ENCODE results near the gene BIVM. TPM values are rescaled to one million over a fixed set of nuclear protein-coding genes. Genes with fewer than 3 reads are reported as not detected.
"Not testable (repeated sequence)": the region's sequence is repeated elsewhere in the genome, so short reads cannot be mapped to it uniquely, and the experiment has no call there.

BIVM gene
- total RNA-seq, 1 donor from 2014 or later = 16.6 TPM

- Mint-ChIP-seq H3K4me3 (ENCODE audit: unreplicated experiment) (peak overlapping the region; percentile 94), H3K27me3 (ENCODE audit: unreplicated experiment) (peaks cover 15% of the 10 kb centered on the region), H3K27ac (ENCODE audit: unreplicated experiment) (peak overlapping the region; percentile 2), H3K9me3 (ENCODE audit: unreplicated experiment) (no peaks in the 10 kb centered on the region), H3K4me1 (ENCODE audit: unreplicated experiment) (peaks cover 22% of the 10 kb centered on the region), H3K36me3 (ENCODE audit: low read depth, unreplicated experiment) (peaks cover 12% of the 10 kb centered on the region)
- TF ChIP-seq CTCF (IDR thresholded peaks at IDR 0.05; ENCODE audit: unreplicated experiment) = no peak
- no peak for DNase-seq (ENCODE audit: low spot score)
Observed at GRCh38 chr13:102774591-102775520, 24.1 kb upstream of the BIVM start.

GRCh38 chr13:102776271-102776670 is 22.6 kb upstream of the BIVM start:
- Mint-ChIP-seq H3K9me3 (ENCODE audit: unreplicated experiment) (no peaks in the 10 kb centered on the region), H3K4me1 (ENCODE audit: unreplicated experiment) (peaks cover 26% of the 10 kb centered on the region), H3K27ac (ENCODE audit: unreplicated experiment) (no peak overlapping the region), H3K36me3 (ENCODE audit: low read depth, unreplicated experiment) (peaks cover 16% of the 10 kb centered on the region), H3K4me3 (ENCODE audit: unreplicated experiment) (no peak overlapping the region), H3K27me3 (ENCODE audit: unreplicated experiment) (peaks cover 15% of the 10 kb centered on the region)
- no peak for TF ChIP-seq CTCF (IDR thresholded peaks at IDR 0.05; ENCODE audit: unreplicated experiment)
- no peak for DNase-seq (ENCODE audit: low spot score)

GRCh38 chr13:102777736-102778135 is 21.2 kb upstream of the BIVM start:
- Mint-ChIP-seq H3K4me3 (ENCODE audit: unreplicated experiment) (no peak overlapping the region), H3K4me1 (ENCODE audit: unreplicated experiment) (peaks cover 21% of the 10 kb centered on the region), H3K36me3 (ENCODE audit: low read depth, unreplicated experiment) (peaks cover 29% of the 10 kb centered on the region), H3K27me3 (ENCODE audit: unreplicated experiment) (peaks cover 11% of the 10 kb centered on the region), H3K9me3 (ENCODE audit: unreplicated experiment) (no peaks in the 10 kb centered on the region), H3K27ac (ENCODE audit: unreplicated experiment) (no peak overlapping the region)
- no peak for TF ChIP-seq CTCF (IDR thresholded peaks at IDR 0.05; ENCODE audit: unreplicated experiment)
- DNase-seq (ENCODE audit: low spot score) = no peak

GRCh38 chr13:102779436-102780159 is 19.3 kb upstream of the BIVM start:
- Mint-ChIP-seq H3K27me3 (ENCODE audit: unreplicated experiment) (peaks cover 4% of the 10 kb centered on the region), H3K4me3 (ENCODE audit: unreplicated experiment) (peak overlapping the region; percentile 26), H3K27ac (ENCODE audit: unreplicated experiment) (no peak overlapping the region), H3K36me3 (ENCODE audit: low read depth, unreplicated experiment) (peaks cover 35% of the 10 kb centered on the region), H3K9me3 (ENCODE audit: unreplicated experiment) (no peaks in the 10 kb centered on the region), H3K4me1 (ENCODE audit: unreplicated experiment) (peaks cover 15% of the 10 kb centered on the region)
- TF ChIP-seq CTCF (IDR thresholded peaks at IDR 0.05; ENCODE audit: unreplicated experiment) = no peak
- DNase-seq (ENCODE audit: low spot score) = no peak

- DNase-seq (ENCODE audit: low spot score); H3K4me3 Mint-ChIP-seq (ENCODE audit: unreplicated experiment); H3K27me3 Mint-ChIP-seq (ENCODE audit: unreplicated experiment); H3K9me3 Mint-ChIP-seq (ENCODE audit: unreplicated experiment): not testable (repeated sequence)
- peaks cover 34% of the 10 kb centered on the region for H3K36me3 Mint-ChIP-seq (ENCODE audit: low read depth, unreplicated experiment)
- H3K4me1 Mint-ChIP-seq (ENCODE audit: unreplicated experiment) = peaks cover 11% of the 10 kb centered on the region
- H3K27ac Mint-ChIP-seq (ENCODE audit: unreplicated experiment) = peak overlapping the region; percentile 86
Observed at GRCh38 chr13:102780656-102781055, 18.3 kb upstream of the BIVM start.
